B cell (primary cell): ENCODE data around the gene CHCHD4. TPM values are rescaled to one million over a fixed set of nuclear protein-coding genes. Genes with fewer than 3 reads are reported as not detected.
"Not testable (repeated sequence)": the region's sequence is repeated elsewhere in the genome, so short reads cannot be mapped to it uniquely, and the experiment has no call there.

ENCODE experiments used
- ATAC-seq: fragments of 200-7000 bp; cut with Tn5 transposase; one replicate; pipeline ENCODE4 v1.10.0; 2021; ENCODE audit warnings: low read depth, mild to moderate bottlenecking, moderate number of reproducible peaks, moderate library complexity
- CTCF ChIA-PET: fragments of 350-600 bp; sonication (Branson Sonifier 250); formaldehyde crosslinking; loops from one replicate; lab custom pipeline; 2021; ENCODE audit warnings: antibody characterized with exemption, inconsistent platforms; lab: Charles Lee
- POLR2A ChIA-PET: fragments of 350-600 bp; sonication (Branson Sonifier 250); formaldehyde crosslinking; loops from one replicate; lab custom pipeline; 2021; ENCODE audit warnings: antibody characterized with exemption; lab: Charles Lee
- DNase-seq: peaks from one replicate; pipeline ENCODE4 v3.0.0; 2013
- H2AFZ ChIP-seq: 2 replicates; pipeline ENCODE4 v1.6.1; 2012; ENCODE audit warnings: mild to moderate bottlenecking, low read depth, low read length; ENCODE audit not compliant: insufficient read depth, poor library complexity, severe bottlenecking
- H3K27ac ChIP-seq, 2 donors: 1 replicate in 1 of 2; 2 replicates in 1 of 2; pipeline ENCODE4 v1.5.1; 2012 to 2013; ENCODE audit warnings: low read length in 2 of 2, mild to moderate bottlenecking in 2 of 2, moderate library complexity in 1 of 2
- H3K27me3 ChIP-seq, 4 experiments: fragments of 200-600 bp in 1 of 4; sonication (generic) in 1 of 4; replicated peaks in 1 of 4; 1 replicate in 2 of 4; 2 replicates in 2 of 4; pipeline versions ENCODE4 v1.6.1 to v1.7.0; 2013 to 2016; ENCODE audit warnings: low read length in 3 of 4, mild to moderate bottlenecking in 2 of 4, mixed read lengths in 1 of 4, moderate library complexity in 1 of 4; ENCODE audit not compliant: insufficient read depth in 4 of 4, control insufficient read depth in 3 of 4; ENCODE audit errors: control extremely low read depth in 1 of 4
- H3K36me3 ChIP-seq, 2 experiments: replicated peaks in 1 of 2; 1 replicate in 1 of 2; 2 replicates in 1 of 2; pipeline versions ENCODE4 v1.6.1 to v1.7.1; 2013; ENCODE audit warnings: low read length in 1 of 2; ENCODE audit not compliant: insufficient read depth in 2 of 2, control insufficient read depth in 1 of 2; ENCODE audit errors: control extremely low read depth in 1 of 2, extremely low read depth in 1 of 2
- H3K4me1 ChIP-seq, 2 donors: fragments of 200-600 bp in 1 of 2; sonication (generic) in 1 of 2; 1 replicate in 1 of 2; 2 replicates in 1 of 2; pipeline versions ENCODE4 v1.5.1 to v1.6.1; 2013 to 2017; ENCODE audit warnings: low read length in 2 of 2; ENCODE audit not compliant: control insufficient read depth in 2 of 2, insufficient read depth in 2 of 2
- H3K4me2 ChIP-seq: replicated peaks from 2 replicates; pipeline ENCODE3; 2012; ENCODE audit warnings: mild to moderate bottlenecking, low read depth, low read length; ENCODE audit not compliant: poor library complexity, severe bottlenecking
- H3K4me3 ChIP-seq, 5 experiments: fragments of 200-600 bp in 1 of 5; sonication (generic) in 1 of 5; 1 replicate in 3 of 5; 2 replicates in 2 of 5; pipeline versions ENCODE4 v1.5.1 to v1.7.0; 2011 to 2016; ENCODE audit warnings: low read length in 4 of 5, mild to moderate bottlenecking in 4 of 5, low read depth in 2 of 5, control low read depth in 1 of 5, moderate library complexity in 1 of 5; ENCODE audit not compliant: insufficient read depth in 1 of 5; ENCODE audit errors: control extremely low read depth in 1 of 5, extremely low read depth in 1 of 5
- H3K79me2 ChIP-seq: fragments of 200-600 bp; sonication (generic); one replicate; pipeline ENCODE4 v1.6.0; 2016; ENCODE audit warnings: low read length; ENCODE audit not compliant: control insufficient read depth, insufficient read depth
- H3K9ac ChIP-seq: fragments of 200-600 bp; sonication (generic); 2 replicates; pipeline ENCODE4 v1.6.1; 2017; ENCODE audit warnings: mild to moderate bottlenecking, low read length, moderate library complexity
- H3K9me3 ChIP-seq, 3 donors: one replicate each; pipeline versions ENCODE4 v1.6.1 to v1.7.1; 2013; ENCODE audit warnings: low read length in 2 of 3; ENCODE audit not compliant: control insufficient read depth in 2 of 3, insufficient read depth in 1 of 3; ENCODE audit errors: control extremely low read depth in 1 of 3
- H4K20me1 ChIP-seq: 2 replicates; pipeline ENCODE4 v1.6.0; 2012; ENCODE audit warnings: mild to moderate bottlenecking, low read length; ENCODE audit not compliant: insufficient read depth, control insufficient read depth, poor library complexity, severe bottlenecking
- H3K27ac Mint-ChIP-seq: one replicate; pipeline ENCODE4 v1.8.0; 2021; ENCODE audit warnings: mixed read lengths
- H3K27me3 Mint-ChIP-seq: one replicate; pipeline ENCODE4 v1.8.0; 2021; ENCODE audit warnings: mixed read lengths
- H3K4me1 Mint-ChIP-seq: one replicate; pipeline ENCODE4 v1.8.0; 2021; ENCODE audit warnings: mixed read lengths
- H3K4me3 Mint-ChIP-seq: one replicate; pipeline ENCODE4 v1.8.0; 2021; ENCODE audit warnings: mixed read lengths
- H3K9me3 Mint-ChIP-seq: one replicate; pipeline ENCODE4 v1.8.0; 2022; ENCODE audit warnings: mixed read lengths; ENCODE audit not compliant: insufficient read depth
- EZH2 ChIP-seq: IDR thresholded peaks from 2 replicates; pipeline ENCODE4 v1.6.1; 2012; ENCODE audit warnings: borderline replicate concordance, low read depth, mild to moderate bottlenecking, moderate library complexity, low read length; ENCODE audit not compliant: insufficient read depth, poor library complexity, severe bottlenecking
- WGBS: methylation state at CpG from one replicate; pipeline ENCODE4 v1.1.5; 2013; ENCODE audit warnings: missing lambda C conversion rate; ENCODE audit not compliant: insufficient coverage; 5-methylcytosine and 5-hydroxymethylcytosine counted together
- intact Hi-C: fragments of 100-400 bp; cut with micrococcal nuclease; formaldehyde crosslinking; loops from one replicate; pipeline ENCODE4 v1.10.0; 2022
- polyA plus RNA-seq: library from polyadenylated mRNA; depleted of rRNA; stranded (reverse); fragments of >200 nt; gene quantifications from 2 replicates; pipeline ENCODE4 v1.2.3, GENCODE V29; 2012
- total RNA-seq, 2 donors: library from RNA; stranded (reverse); fragments of 120-200 nt in 1 of 2; gene quantifications; 1 replicate in 1 of 2; 2 replicates in 1 of 2; pipeline versions ENCODE4 v1.2.3 to v1.2.4, GENCODE V29; 2013 to 2022
- TF ChIP-seq, protein P1 (sequence below): fragments of 200-600 bp; IDR thresholded peaks from one replicate; pipeline ENCODE4 v1.8.0; 2022; ENCODE audit warnings: antibody characterized with exemption, mild to moderate bottlenecking

Gene CHCHD4
- total and polyA plus RNA-seq, 2 donors (not counting 1 experiment from before 2014, with no cell fraction given), result 3.7 to 8.0 TPM

DNA sequence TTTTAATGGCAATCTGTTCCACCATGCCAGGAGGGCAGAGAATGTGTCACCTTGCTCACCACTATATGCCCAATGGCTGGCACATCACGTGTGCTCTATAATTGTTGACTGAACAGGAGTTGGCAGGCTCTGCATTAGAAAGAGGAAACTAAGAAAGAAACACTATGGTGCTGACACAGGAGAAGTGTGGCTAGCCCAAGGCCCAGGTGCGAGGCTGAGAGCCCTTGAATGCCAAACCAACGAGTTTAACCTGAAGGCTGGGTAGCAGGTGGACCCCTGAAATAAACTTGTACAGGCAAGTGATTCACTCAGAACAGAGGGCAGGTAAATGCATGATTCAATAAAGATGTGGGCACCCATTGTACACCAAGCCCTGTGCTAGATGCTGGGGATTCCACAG is 2.4 kb downstream of the CHCHD4 start:
- H3K27me3 ChIP-seq, result no peaks in the 10 kb centered on the region
- TF ChIP-seq EZH2, result no peak
- TF ChIP-seq, protein P1, sequence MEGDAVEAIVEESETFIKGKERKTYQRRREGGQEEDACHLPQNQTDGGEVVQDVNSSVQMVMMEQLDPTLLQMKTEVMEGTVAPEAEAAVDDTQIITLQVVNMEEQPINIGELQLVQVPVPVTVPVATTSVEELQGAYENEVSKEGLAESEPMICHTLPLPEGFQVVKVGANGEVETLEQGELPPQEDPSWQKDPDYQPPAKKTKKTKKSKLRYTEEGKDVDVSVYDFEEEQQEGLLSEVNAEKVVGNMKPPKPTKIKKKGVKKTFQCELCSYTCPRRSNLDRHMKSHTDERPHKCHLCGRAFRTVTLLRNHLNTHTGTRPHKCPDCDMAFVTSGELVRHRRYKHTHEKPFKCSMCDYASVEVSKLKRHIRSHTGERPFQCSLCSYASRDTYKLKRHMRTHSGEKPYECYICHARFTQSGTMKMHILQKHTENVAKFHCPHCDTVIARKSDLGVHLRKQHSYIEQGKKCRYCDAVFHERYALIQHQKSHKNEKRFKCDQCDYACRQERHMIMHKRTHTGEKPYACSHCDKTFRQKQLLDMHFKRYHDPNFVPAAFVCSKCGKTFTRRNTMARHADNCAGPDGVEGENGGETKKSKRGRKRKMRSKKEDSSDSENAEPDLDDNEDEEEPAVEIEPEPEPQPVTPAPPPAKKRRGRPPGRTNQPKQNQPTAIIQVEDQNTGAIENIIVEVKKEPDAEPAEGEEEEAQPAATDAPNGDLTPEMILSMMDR, result no peak
- H3K27me3 Mint-ChIP-seq, result no peaks in the 10 kb centered on the region
- H3K4me3 ChIP-seq, result no peak overlapping the region
- peaks cover 38% of the 10 kb centered on the region for H3K4me1 Mint-ChIP-seq
- no peak overlapping the region for H3K4me2 ChIP-seq
- no peak overlapping the region for H2AFZ ChIP-seq
- H3K4me3 Mint-ChIP-seq, result peak overlapping the region; percentile 68
- intact Hi-C loops, result loop anchor here (5.0 to 10.0 kb wide), 4 partner anchors 40 to 1565 kb away; partner anchors contain the start of genes BTD, HACL1 and MKRN2
- WGBS, result 93% methylated on average over 3 of the region's 3 CpGs
- H3K9me3 ChIP-seq, result no peaks in the 10 kb centered on the region
- H4K20me1 ChIP-seq, result peaks cover 8% of the 10 kb centered on the region
- H3K4me1 ChIP-seq, result peaks cover 24 to 32% of the 10 kb centered on the region in 2 donors
- peaks cover 0 to 13% of the 10 kb centered on the region in 2 experiments for H3K36me3 ChIP-seq
- CTCF ChIA-PET, result interaction anchor here (1.5 kb wide), 1 partner anchor 81 kb away, joined by 4 read pairs; no protein-coding TSS in a partner anchor
- POLR2A ChIA-PET, result no interaction called here
- no peak for ATAC-seq
- no peak overlapping the region for H3K27ac ChIP-seq
- peaks cover 67% of the 10 kb centered on the region for H3K79me2 ChIP-seq
- no peak overlapping the region for H3K9ac ChIP-seq
- H3K27ac Mint-ChIP-seq, result no peak overlapping the region
- DNase-seq, result no peak
- no peaks in the 10 kb centered on the region for H3K9me3 Mint-ChIP-seq

DNA sequence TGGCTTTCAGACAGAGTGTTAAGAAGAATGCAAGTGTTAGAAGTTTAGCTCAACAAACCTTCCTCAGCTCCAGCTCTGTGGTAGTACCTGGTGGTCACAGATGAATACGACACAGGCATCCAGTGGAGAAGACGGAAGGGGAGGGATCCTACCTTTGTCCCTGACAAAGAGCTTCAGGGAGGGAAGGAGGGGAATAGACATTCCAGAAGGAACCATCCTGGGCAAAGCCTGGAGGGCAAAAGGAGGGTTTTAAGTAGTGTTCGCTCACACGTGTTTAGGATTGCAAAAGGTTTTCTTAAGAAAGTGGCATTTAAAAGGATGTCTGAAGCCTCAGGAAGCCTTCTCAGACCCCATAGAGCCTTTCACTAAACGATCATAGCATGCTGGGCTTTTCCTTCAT is 2.8 kb downstream of the CHCHD4 start:
- H3K27ac ChIP-seq, result no peak overlapping the region
- H3K4me3 Mint-ChIP-seq, result peak overlapping the region; percentile 58
- intact Hi-C loops, result loop anchor here (5.0 to 10.0 kb wide), 4 partner anchors 40 to 1565 kb away; partner anchors contain the start of genes BTD, HACL1 and MKRN2
- no peaks in the 10 kb centered on the region for H3K27me3 Mint-ChIP-seq
- no peak overlapping the region for H3K4me3 ChIP-seq
- no peak overlapping the region for H3K27ac Mint-ChIP-seq
- H3K9ac ChIP-seq, result no peak overlapping the region
- H3K9me3 Mint-ChIP-seq, result no peaks in the 10 kb centered on the region
- no peak overlapping the region for H2AFZ ChIP-seq
- no peaks in the 10 kb centered on the region for H3K9me3 ChIP-seq
- H3K36me3 ChIP-seq, result peaks cover 0 to 13% of the 10 kb centered on the region in 2 experiments
- ATAC-seq, result no peak
- H3K4me1 Mint-ChIP-seq, result peaks cover 34% of the 10 kb centered on the region
- H3K79me2 ChIP-seq, result peaks cover 63% of the 10 kb centered on the region
- H3K27me3 ChIP-seq, result no peaks in the 10 kb centered on the region
- DNase-seq, result no peak
- POLR2A ChIA-PET, result interaction anchor here (1.1 kb wide), 1 partner anchor 311 kb away, joined by 3 read pairs; no protein-coding TSS in a partner anchor
- peaks cover 24 to 27% of the 10 kb centered on the region in 2 donors for H3K4me1 ChIP-seq
- peaks cover 4% of the 10 kb centered on the region for H4K20me1 ChIP-seq
- TF ChIP-seq EZH2, result no peak
- TF ChIP-seq, protein P1, result no peak
- CTCF ChIA-PET, result interaction anchor here (0.9 kb wide), 1 partner anchor 11 kb away, joined by 3 read pairs; no protein-coding TSS in a partner anchor
- H3K4me2 ChIP-seq, result no peak overlapping the region
- 97% methylated on average over 4 of the region's 5 CpGs for WGBS

DNA sequence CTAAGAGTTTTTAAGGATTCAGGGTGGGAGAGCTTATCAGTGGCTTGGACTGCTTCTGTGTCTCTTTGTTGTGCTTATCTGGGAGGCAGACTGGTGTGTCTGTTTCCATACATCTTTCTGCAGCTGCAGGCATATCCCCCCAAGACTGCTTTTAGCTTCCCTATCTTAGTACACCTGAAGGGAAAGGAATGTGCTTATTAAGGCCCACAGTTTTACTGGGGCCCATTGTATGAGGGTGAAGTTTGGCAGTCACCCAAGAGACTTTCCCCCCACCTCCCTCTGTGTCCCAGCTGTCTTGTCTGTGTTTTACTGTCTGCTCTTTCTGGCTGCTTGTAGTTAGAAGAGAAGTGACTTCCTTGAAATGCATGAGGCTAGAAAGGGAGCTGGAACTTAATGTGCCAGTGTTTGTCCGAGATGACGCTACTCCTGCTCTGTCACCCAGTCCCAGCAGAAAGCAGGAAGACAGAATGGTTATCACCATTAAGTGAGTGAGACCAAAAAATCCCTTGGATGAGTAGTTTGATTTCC is 3.7 kb downstream of the CHCHD4 start:
- not testable (repeated sequence) for H3K4me3 Mint-ChIP-seq, H3K4me3 ChIP-seq, H3K9me3 ChIP-seq, H3K9me3 Mint-ChIP-seq, H3K27ac ChIP-seq, H4K20me1 ChIP-seq, H2AFZ ChIP-seq, ATAC-seq, H3K9ac ChIP-seq, H3K27me3 ChIP-seq, H3K4me2 ChIP-seq, H3K27ac Mint-ChIP-seq, H3K27me3 Mint-ChIP-seq, DNase-seq
- Histone ChIP-seq H3K36me3 (peaks cover 0 to 19% of the 10 kb centered on the region in 2 experiments), H3K4me1 (peaks cover 16 to 19% of the 10 kb centered on the region in 2 donors), H3K79me2 (peaks cover 54% of the 10 kb centered on the region)
- no CpG with 5 or more reads among the region's 2 CpGs for WGBS
- intact Hi-C loops, result loop anchor here (5.0 to 10.0 kb wide), 4 partner anchors 41 to 1564 kb away; partner anchors contain the start of genes BTD, HACL1 and MKRN2
- ChIA-PET POLR2A (interaction anchor here (1.1 kb wide), 1 partner anchor 312 kb away, joined by 3 read pairs; no protein-coding TSS in a partner anchor), CTCF (interaction anchor here (0.9 kb wide), 1 partner anchor 12 kb away, joined by 3 read pairs; no protein-coding TSS in a partner anchor)
- H3K4me1 Mint-ChIP-seq, result peaks cover 25% of the 10 kb centered on the region
